ENCODE results near the gene GPR18. TPM values are rescaled to one million over a fixed set of nuclear protein-coding genes. Genes with fewer than 3 reads are reported as not detected.

Gene GPR18
- total and polyA plus RNA-seq, 2 donors (not counting 1 experiment from before 2014, with no cell fraction given): not detected

- Histone ChIP-seq H3K4me3 (replicated peaks in 1 of 4; ENCODE audit: control extremely low read depth in 1 of 4, insufficient read depth in 1 of 4, low read depth in 3 of 4, low read length in 4 of 4) (no peak overlapping the region), H2AFZ (ENCODE audit: low read length) (no peak overlapping the region), H3K4me1 (ENCODE audit: control insufficient read depth, extremely low read depth, insufficient read depth, low read length) (no peaks in the 10 kb centered on the region), H3K27me3 (ENCODE audit: control insufficient read depth, insufficient read depth, low read length) (no peaks in the 10 kb centered on the region), H3K36me3 (ENCODE audit: control insufficient read depth, insufficient read depth, low read length) (no peaks in the 10 kb centered on the region), H3K4me2 (ENCODE audit: extremely low read depth, insufficient read depth, low read length) (no peak overlapping the region), H3K9me3 (ENCODE audit: control insufficient read depth, insufficient read depth, low read depth, low read length) (no peaks in the 10 kb centered on the region), H3K9ac (ENCODE audit: insufficient read depth, low read length) (no peak overlapping the region), H3K79me2 (ENCODE audit: control insufficient read depth, insufficient read depth, low read length) (no peaks in the 10 kb centered on the region), H4K20me1 (ENCODE audit: control insufficient read depth, extremely low read depth, insufficient read depth, low read length) (peaks cover 2% of the 10 kb centered on the region), H3K27ac (ENCODE audit: insufficient read depth, low read length) (no peak overlapping the region)
- TF ChIP-seq EZH2 (IDR thresholded peaks at IDR 0.05; ENCODE audit: low read length, missing control alignments) (no peak), CTCF (conservative IDR thresholded peaks at IDR 0.05 in 1 of 2, IDR thresholded peaks at IDR 0.05 in 1 of 2; ENCODE audit: low read depth in 1 of 2, low read length in 2 of 2) (no peak)
- no peak for DNase-seq (ENCODE audit: low read depth in 2 of 2)
These were observed 43.1 kb upstream of the GPR18 start for GRCh38 chr13:99301056-99301838.

- Histone ChIP-seq H3K79me2 (ENCODE audit: control insufficient read depth, insufficient read depth, low read length) (no peaks in the 10 kb centered on the region), H3K4me3 (replicated peaks in 1 of 4; ENCODE audit: control extremely low read depth in 1 of 4, insufficient read depth in 1 of 4, low read depth in 3 of 4, low read length in 4 of 4) (no peak overlapping the region), H3K9me3 (ENCODE audit: control insufficient read depth, insufficient read depth, low read depth, low read length) (no peaks in the 10 kb centered on the region), H3K9ac (ENCODE audit: insufficient read depth, low read length) (no peak overlapping the region), H3K36me3 (ENCODE audit: control insufficient read depth, insufficient read depth, low read length) (no peaks in the 10 kb centered on the region), H3K27me3 (ENCODE audit: control insufficient read depth, insufficient read depth, low read length) (no peaks in the 10 kb centered on the region), H2AFZ (ENCODE audit: low read length) (no peak overlapping the region), H3K4me2 (ENCODE audit: extremely low read depth, insufficient read depth, low read length) (no peak overlapping the region), H4K20me1 (ENCODE audit: control insufficient read depth, extremely low read depth, insufficient read depth, low read length) (peaks cover 2% of the 10 kb centered on the region), H3K4me1 (ENCODE audit: control insufficient read depth, extremely low read depth, insufficient read depth, low read length) (no peaks in the 10 kb centered on the region), H3K27ac (ENCODE audit: insufficient read depth, low read length) (no peak overlapping the region)
- no peak for DNase-seq (ENCODE audit: low read depth in 2 of 2)
- TF ChIP-seq CTCF (conservative IDR thresholded peaks at IDR 0.05 in 1 of 2, IDR thresholded peaks at IDR 0.05 in 1 of 2; ENCODE audit: low read depth in 1 of 2, low read length in 2 of 2) (no peak), EZH2 (IDR thresholded peaks at IDR 0.05; ENCODE audit: low read length, missing control alignments) (no peak)
These were observed 41.8 kb upstream of the GPR18 start for GRCh38 chr13:99299920-99300341.

DNA sequence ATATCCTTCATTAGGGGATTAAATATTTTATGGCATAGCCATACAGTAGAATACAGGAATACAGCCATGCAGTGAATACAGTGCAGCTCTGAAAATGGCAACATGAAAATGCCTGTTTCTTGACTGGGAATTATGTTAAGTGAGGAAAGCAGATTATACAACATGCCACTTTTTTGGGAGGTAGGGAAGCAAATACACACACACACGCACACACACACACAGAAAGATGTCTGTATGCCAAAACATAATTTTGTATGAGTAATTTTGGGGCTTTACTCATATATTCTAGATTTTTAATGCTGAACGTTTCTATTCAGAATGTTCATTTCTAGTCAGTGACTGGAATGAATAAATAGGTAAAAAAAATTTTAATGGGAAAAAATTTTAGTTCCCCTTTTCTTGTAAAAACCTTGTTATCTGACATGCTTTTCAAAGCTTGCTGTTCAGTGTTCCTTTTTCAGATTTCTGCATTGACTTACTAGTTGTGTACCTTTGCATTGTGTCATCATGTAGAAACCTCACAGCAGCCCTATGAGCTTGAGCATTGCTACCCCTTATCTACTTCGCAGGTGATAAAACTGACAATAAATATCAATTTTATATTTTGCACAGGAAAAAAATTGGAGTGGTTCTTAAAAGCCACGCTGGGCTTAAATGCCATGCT, 41.2 kb upstream of the GPR18 start:
- no peak overlapping the region for H3K4me3 ChIP-seq (replicated peaks in 1 of 4; ENCODE audit: control extremely low read depth in 1 of 4, insufficient read depth in 1 of 4, low read depth in 3 of 4, low read length in 4 of 4)
- H3K9me3 ChIP-seq (ENCODE audit: control insufficient read depth, insufficient read depth, low read depth, low read length): no peaks in the 10 kb centered on the region
- H3K9ac ChIP-seq (ENCODE audit: insufficient read depth, low read length): no peak overlapping the region
- TF ChIP-seq CTCF (conservative IDR thresholded peaks at IDR 0.05 in 1 of 2, IDR thresholded peaks at IDR 0.05 in 1 of 2; ENCODE audit: low read depth in 1 of 2, low read length in 2 of 2) (no peak), EZH2 (IDR thresholded peaks at IDR 0.05; ENCODE audit: low read length, missing control alignments) (no peak)
- no peak overlapping the region for H3K4me2 ChIP-seq (ENCODE audit: extremely low read depth, insufficient read depth, low read length)
- no peaks in the 10 kb centered on the region for H3K4me1 ChIP-seq (ENCODE audit: control insufficient read depth, extremely low read depth, insufficient read depth, low read length)
- H3K36me3 ChIP-seq (ENCODE audit: control insufficient read depth, insufficient read depth, low read length): no peaks in the 10 kb centered on the region
- H3K27ac ChIP-seq (ENCODE audit: insufficient read depth, low read length): no peak overlapping the region
- no peaks in the 10 kb centered on the region for H3K27me3 ChIP-seq (ENCODE audit: control insufficient read depth, insufficient read depth, low read length)
- DNase-seq (ENCODE audit: low read depth in 2 of 2): no peak
- H2AFZ ChIP-seq (ENCODE audit: low read length): no peak overlapping the region
- peaks cover 2% of the 10 kb centered on the region for H4K20me1 ChIP-seq (ENCODE audit: control insufficient read depth, extremely low read depth, insufficient read depth, low read length)
- no peaks in the 10 kb centered on the region for H3K79me2 ChIP-seq (ENCODE audit: control insufficient read depth, insufficient read depth, low read length)

Data from fibroblast of lung (primary cell).